Measurements from ENCODE around the gene SIGLEC6.

SIGLEC6 gene

DNA sequence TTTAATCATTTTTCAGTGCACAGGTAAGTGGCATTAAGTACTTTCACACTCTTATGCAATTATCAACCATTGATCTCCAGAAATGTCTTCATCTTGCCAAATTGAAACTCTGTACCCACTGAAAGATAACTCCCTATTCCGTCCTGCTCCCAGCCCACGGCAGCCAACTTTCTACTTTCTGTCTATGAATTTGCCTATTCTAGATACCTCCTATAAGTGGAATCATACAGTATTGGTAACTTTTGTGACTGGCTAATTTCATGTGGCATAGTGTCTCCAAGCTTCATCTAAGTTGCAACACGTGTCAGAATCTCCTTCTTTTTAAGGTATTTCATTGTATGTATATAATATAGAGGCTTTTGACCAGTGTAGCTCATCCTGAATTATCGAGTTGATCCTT, 58.9 kb downstream of the SIGLEC6 start:
- DNase-seq: no peak

DNA sequence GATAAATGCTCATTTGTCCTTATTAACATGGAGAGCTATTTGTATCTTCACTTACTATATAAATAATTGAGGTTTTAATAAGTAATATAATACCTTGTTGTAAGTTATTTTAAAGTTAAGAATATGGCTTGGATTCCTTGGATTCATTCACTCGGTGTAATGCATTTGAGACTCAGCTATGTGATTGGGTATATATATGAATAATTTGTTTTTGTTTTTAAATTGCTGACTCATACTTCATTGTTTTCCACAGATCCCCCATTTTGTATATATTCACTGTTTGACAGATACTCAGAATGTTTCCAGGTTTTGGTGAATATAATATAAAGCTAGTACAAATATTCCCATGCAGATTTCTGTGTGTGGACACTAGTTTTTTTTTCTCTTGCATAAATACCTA, 59.9 kb downstream of the SIGLEC6 start:
- DNase-seq: no peak

DNA sequence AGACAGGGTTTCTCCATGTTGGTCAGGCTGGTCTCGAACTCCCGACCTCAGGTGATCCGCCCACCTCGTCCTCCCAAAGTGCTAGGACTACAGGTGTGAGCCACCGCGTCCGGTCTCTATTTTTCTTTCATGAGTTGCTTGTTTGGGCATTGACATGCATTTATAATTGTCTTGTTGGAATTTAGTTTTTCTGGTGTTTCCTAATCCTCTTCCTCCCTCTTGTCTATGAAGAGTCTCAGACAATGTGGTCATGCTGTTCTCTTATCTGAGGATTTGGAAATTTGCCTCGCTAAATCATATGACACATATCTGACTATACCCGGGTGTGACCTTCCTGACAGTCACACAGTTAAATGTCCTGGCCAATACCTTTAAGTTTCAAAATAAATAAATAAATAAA, 60.5 kb downstream of the SIGLEC6 start:
- no peak for DNase-seq

DNA sequence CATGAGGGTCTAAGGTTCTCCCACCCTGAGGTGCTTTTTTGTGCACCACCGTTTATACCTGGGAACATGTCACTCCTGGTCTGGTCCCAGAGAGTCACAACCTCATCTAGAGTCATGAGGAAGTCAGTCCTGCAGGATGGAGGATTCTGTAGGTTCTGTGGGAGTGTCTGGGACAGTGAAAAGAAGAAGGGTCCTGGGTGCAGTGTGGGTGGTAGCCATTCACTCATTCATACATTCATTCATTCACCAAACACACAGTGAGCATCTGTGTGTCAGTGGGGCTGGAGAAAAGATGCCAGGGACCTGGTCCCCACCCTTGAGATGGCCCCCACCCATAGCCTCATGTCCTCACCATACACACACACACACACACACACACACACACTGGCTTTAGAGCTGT, 61.8 kb downstream of the SIGLEC6 start:
- no peak for DNase-seq

DNA sequence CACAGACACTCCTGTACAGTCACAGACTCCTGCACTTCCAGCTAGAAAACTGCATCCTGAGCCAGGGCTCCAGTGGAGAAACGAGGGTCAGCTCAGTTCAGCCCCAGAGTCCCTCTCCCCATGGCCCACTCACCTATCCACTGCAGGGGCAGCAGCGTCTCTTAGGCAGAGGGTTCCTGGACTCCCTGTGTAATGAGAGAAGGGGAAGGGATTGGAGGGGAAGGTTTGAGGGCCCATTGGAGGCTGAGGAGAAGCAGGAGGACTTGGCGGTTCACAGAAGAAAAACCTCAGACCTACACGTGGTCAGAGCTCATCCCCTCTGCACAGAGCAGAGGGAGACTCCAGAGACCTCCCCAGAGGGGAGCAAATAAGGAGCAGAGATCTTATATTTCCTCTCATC, 62.3 kb downstream of the SIGLEC6 start:
- no peak for DNase-seq

DNA sequence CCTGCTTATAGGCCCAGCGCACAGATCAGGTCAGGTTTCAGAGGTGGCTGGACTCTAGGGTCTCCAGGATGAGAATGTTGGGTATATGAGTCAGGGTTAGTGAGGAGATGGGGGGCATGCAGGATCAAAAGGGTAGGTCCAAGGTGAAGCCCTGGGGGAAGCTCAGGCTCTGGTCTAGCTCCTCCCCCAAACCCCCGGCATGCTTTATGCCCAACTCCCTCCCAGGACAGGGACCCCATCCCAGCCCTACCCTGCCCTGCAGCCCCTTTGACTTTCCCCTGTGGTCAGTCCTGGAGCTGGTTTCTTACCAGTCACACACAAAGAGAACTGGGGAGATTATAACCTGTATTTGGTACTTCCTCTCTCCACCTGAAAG, 62.9 kb downstream of the SIGLEC6 start:
- DNase-seq: no peak

DNA sequence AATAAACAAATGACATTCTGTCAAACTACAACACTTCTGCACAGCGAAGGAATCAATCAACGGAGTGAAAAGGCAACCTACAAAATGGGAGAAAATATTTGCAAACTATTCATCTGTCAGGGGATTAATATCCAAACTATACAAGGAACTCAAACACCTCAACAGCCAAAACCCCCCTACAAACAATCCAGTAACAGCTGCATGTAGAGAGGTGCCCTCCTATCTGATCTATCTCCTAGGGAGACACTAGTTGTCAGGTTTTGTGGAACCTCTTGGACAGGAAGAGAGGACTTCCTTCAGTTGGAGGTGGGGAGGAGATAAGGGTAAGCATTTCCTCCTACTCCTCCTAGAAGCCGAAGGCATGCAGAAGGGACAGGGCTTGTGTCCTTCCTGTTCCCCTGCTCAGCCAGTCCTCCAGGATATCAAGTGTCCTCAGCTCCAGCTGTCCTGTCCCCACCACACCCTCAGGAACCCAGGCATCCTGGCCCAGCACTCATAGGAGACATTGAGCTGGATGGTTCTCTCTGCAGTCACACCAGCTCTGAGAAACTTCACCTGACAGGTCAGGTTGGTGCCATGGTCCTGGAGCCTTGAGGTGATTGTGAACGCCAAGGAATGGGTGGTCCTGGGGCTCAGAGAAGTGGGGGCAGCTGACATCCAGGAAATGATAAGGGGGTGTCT, 63.5 kb downstream of the SIGLEC6 start:
- DNase-seq: no peak
